Measurements from ENCODE around the gene DLGAP4.

The DLGAP4 gene

DNA sequence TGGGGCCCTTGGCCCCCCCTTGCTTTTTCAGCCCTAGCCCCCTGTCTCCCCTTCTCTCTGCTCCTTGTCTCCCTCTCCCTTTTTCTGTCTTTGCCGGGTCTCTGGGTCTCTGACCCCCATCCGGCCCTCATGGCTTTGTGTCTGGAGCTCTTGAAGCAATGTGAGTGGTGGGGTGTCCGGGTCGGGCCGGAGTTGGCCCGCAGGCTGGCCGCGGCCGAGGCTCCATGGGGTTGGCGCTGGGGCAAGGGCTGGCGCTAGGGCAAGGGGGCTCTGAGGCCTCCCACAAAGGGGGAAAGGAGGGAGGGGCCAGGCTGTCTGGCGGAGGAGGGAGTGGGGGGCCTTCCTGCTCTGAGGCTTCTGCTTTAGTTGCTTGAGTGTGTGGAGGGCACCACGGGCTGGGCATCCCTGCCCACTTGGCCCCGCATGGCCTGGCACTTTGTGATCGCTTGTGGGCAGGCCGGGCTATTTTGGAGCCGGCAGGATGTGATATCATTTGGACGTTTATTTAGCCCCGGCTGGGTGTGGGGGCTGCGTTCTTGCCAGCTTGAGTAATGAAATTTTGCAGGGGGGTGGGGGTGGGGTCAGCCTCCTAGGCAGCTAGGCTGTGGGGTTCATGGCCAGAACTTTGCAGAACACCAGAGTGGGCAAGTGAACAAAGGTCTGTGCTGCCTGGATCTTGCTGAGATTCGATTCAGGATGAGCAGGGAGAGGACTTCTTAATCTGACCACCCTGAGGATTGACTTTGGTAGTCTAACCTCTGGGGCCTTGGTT lies 156.5 kb downstream of the DLGAP4 start:
- peak overlapping the region; percentile 96 for H3K4me3 ChIP-seq (ENCODE audit: low read depth, low read length)
- TF ChIP-seq, protein P1, sequence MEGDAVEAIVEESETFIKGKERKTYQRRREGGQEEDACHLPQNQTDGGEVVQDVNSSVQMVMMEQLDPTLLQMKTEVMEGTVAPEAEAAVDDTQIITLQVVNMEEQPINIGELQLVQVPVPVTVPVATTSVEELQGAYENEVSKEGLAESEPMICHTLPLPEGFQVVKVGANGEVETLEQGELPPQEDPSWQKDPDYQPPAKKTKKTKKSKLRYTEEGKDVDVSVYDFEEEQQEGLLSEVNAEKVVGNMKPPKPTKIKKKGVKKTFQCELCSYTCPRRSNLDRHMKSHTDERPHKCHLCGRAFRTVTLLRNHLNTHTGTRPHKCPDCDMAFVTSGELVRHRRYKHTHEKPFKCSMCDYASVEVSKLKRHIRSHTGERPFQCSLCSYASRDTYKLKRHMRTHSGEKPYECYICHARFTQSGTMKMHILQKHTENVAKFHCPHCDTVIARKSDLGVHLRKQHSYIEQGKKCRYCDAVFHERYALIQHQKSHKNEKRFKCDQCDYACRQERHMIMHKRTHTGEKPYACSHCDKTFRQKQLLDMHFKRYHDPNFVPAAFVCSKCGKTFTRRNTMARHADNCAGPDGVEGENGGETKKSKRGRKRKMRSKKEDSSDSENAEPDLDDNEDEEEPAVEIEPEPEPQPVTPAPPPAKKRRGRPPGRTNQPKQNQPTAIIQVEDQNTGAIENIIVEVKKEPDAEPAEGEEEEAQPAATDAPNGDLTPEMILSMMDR (IDR thresholded peaks at IDR 0.05; ENCODE audit: insufficient read depth, low read depth, low read length, missing control alignments): no peak
- peak; percentile 47 for DNase-seq (ENCODE audit: low read depth)

DNA sequence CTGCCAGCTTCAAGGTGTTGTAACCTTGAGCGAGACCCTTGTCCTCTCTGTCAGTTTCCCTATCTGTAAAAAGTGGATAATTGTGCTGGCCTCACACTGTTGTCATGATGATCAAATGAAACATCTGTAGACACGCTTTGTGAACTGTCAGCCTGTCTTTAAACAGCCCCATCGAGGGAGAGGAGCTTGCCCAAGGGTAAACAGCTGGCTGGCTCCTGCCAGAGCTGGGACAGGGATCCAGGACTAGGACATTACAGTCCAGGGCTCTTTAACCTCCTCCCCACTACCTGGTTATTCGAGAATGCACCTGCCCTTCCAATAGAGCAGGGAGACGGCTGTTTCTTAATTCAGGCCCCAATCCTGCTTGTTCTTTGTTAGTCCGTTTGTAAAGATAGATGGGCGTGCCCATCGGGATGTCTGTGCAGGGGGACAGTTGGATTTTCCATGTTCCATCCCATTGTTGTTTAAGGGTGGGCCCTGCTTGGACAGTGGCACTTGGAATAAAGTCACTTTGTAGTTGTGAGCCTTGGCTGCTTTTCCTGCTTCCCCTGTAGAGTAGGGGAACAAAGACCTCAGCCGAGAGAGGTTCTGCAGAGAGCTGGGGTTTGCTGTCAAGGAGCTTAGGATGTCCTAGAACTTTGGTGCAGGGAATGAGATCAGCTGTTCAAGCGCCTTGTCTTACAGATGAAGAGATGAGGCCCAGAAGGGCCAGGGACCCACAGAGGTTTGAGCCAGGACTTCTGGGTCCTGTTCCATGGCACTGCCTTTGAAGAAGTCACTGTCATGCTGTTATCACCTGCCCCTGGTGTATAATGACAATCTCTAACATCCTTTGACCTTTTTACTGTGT lies 157.3 kb downstream of the DLGAP4 start:
- no peak for DNase-seq (ENCODE audit: low read depth)
- TF ChIP-seq, protein P1 (IDR thresholded peaks at IDR 0.05; ENCODE audit: insufficient read depth, low read depth, low read length, missing control alignments): no peak
- peak overlapping the region; percentile 96 for H3K4me3 ChIP-seq (ENCODE audit: low read depth, low read length)

DNA sequence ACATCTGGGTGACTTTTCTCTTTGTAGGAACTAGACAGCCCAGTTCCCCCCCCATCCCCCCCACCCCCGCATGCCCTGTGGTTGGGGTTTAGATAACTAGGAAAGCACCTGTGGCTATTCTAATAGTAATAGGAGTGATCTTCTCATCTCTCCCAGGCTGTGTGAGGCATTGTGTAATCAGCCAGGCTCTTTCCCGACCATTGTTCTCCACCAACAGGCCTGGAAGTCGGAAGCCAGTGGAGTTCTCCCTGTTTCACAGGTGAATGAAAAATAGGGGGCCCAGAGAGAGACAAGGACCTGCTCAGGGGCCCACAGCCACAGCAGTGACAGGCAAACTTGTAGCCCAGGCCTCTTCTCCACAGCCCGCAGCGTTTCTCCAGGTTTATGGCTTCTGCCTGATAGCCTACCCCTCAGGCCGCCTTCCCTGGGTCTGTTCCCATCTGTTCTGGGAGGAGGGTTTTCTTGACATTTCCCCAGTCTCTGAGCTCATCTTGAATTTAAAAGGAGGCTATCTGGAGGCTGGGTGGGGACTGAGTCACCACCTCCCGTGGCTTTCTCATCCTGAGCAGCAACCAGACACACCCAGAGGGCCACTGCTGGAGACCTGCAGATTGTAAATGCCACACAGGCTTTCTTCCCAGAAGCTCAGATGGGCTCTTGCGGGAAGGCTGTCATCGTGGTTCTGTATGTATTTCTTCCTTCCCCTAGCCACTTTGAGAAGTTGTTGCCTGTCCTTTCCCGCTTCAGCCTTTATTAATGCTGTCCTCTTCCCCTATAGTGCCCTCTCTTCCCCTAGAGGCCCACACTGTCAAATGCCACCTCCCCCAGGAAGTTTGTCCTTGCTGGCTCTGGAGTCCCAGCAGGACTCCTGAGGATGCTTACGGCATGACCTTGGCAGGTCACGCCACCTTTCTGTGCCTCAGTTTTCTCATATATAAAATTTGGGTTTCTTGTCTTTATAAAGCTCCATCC lies 159.3 kb downstream of the DLGAP4 start:
- TF ChIP-seq, protein P1 (IDR thresholded peaks at IDR 0.05; ENCODE audit: insufficient read depth, low read depth, low read length, missing control alignments): no peak
- peak; percentile 31 for DNase-seq (ENCODE audit: low read depth)
- H3K4me3 ChIP-seq (ENCODE audit: low read depth, low read length): no peak overlapping the region

DNA sequence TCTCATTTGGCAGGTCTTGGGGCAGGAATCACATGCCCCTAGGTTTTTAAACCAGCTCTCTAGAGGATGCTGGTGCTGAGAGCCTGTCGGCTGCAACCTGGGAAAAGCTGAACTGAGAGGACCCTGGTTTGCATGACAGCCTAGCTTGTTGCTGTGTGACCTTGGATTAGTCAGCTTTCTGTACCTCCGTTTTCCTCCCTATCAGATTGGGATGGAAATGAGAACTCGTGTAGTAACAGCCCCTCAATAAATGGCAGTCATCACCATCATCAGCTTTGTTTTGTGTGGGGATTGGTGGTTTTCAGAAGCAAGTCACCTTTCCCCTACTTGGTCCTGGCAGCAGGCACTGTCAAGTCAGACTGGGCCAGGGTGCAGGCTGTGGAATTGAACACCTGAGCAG lies 159.9 kb downstream of the DLGAP4 start:
- H3K4me3 ChIP-seq (ENCODE audit: low read depth, low read length): no peak overlapping the region
- no peak for DNase-seq (ENCODE audit: low read depth)
- TF ChIP-seq, protein P1 (IDR thresholded peaks at IDR 0.05; ENCODE audit: insufficient read depth, low read depth, low read length, missing control alignments): no peak

DNA sequence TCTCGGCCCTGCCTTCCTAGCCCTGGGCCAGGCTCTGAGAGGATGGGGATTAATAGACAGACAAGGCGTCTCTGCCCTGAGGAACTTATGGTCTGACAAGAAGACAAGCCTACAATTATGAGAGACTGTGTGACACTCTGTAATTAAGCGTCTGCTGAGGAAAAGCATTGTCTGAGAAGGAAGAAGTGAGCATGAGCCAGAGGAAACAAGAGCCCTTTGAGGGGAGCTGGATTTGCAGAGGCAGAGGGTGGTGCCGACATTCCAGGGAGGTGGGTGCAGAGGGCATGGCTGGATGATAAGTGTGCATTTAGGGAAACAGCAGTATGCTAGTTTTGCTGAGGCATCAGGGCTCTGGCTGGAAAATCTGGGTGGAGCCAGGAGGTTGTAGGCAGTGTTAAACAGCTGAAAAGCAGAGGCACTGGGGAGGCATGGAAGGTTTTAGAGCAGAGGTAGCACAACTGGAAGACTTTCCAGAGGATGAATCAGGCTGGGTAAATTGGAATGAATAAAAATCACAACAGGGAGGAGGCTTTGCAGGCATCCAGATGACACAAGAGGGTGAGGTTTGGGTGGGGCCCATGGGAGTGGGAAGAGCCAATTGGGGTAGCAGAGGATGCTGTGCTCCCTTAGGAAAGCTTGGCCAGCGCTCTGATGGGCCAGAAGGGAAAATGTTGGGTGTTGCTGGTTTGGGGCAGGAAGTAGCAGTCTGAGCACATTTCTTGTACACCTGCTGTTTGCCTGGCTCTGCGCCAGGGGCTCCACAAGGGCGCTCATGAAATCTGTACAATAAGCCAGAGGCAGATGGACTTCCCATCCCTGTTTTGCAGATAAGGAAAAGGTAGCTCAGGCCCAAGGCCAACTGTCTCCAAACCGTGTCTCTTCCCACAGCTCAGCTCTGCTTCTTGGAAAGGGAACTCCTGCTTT lies 161.2 kb downstream of the DLGAP4 start:
- TF ChIP-seq, protein P1 (IDR thresholded peaks at IDR 0.05; ENCODE audit: insufficient read depth, low read depth, low read length, missing control alignments): no peak
- H3K4me3 ChIP-seq (ENCODE audit: low read depth, low read length): no peak overlapping the region
- peak; percentile 84 for DNase-seq (ENCODE audit: low read depth)

Data from GM12865 (cell line).